Thyroid gland (tissue), 4 donors: Measurements from ENCODE around the gene UST. TPM values are rescaled to one million over a fixed set of nuclear protein-coding genes. Genes with fewer than 3 reads are reported as not detected.
A peak's percentile ranks its signal among the peaks of the same experiment; 100 is the strongest.

Experiments used
- DNase-seq, 2 donors: peaks; one replicate each; pipeline ENCODE4 v3.0.0-alpha.2; 2019
- H3K27ac ChIP-seq, 3 donors: fragments of 200-600 bp; sonication (generic); 1 replicate in 2 of 3; 2 replicates in 1 of 3; pipeline ENCODE4 v1.5.1; 2016 to 2019; ENCODE audit warnings: mild to moderate bottlenecking in 1 of 3, moderate library complexity in 1 of 3
- H3K27me3 ChIP-seq: fragments of 200-600 bp; sonication (generic); one replicate; pipeline ENCODE4 v1.5.1; 2019
- H3K36me3 ChIP-seq, 2 donors: fragments of 200-600 bp; sonication (generic); one replicate each; pipeline ENCODE4 v1.5.1; 2016 to 2019
- H3K4me1 ChIP-seq, 2 donors: fragments of 200-600 bp; sonication (generic); one replicate each; pipeline ENCODE4 v1.5.1; 2017 to 2019
- H3K4me3 ChIP-seq, 3 donors: fragments of 200-600 bp; sonication (generic); replicated peaks in 1 of 3; 1 replicate in 2 of 3; 2 replicates in 1 of 3; pipeline ENCODE4 v1.5.1; 2016; ENCODE audit warnings: mild to moderate bottlenecking in 1 of 3
- H3K9me3 ChIP-seq: fragments of 200-600 bp; sonication (generic); one replicate; pipeline ENCODE4 v1.5.1; 2017
- CTCF ChIP-seq, 6 experiments: fragments of 200-600 bp in 3 of 6; fragments of 450-650 bp in 3 of 6; sonication (generic) in 3 of 6; IDR thresholded peaks; one replicate each; pipeline ENCODE4 v1.5.1; 2016 to 2019; ENCODE audit warnings: antibody characterized with exemption in 6 of 6, mild to moderate bottlenecking in 2 of 6, inconsistent platforms in 1 of 6, moderate library complexity in 1 of 6
- POLR2A ChIP-seq, 2 donors: fragments of 450-650 bp; IDR thresholded peaks; one replicate each; pipeline ENCODE4 v1.6.1; 2017; ENCODE audit warnings: antibody characterized with exemption in 2 of 2, mild to moderate bottlenecking in 2 of 2, moderate library complexity in 1 of 2
- WGBS, 2 donors: methylation state at CpG; one replicate each; pipeline ENCODE4 v1.1.5; 2017; 5-methylcytosine and 5-hydroxymethylcytosine counted together
- intact Hi-C: fragments of 100-400 bp; cut with DNase I; formaldehyde crosslinking; loops from one replicate; pipeline ENCODE4 v1.15.1; 2023
- total RNA-seq, 4 donors: library from RNA; depleted of rRNA; stranded (reverse); fragments of >200 nt; gene quantifications; one replicate each; pipeline ENCODE4 v1.2.3, GENCODE V29; 2016

UST gene
- total RNA-seq, 4 donors from 2014 or later: 73.4 to 91.2 (median 81.4) TPM

DNA sequence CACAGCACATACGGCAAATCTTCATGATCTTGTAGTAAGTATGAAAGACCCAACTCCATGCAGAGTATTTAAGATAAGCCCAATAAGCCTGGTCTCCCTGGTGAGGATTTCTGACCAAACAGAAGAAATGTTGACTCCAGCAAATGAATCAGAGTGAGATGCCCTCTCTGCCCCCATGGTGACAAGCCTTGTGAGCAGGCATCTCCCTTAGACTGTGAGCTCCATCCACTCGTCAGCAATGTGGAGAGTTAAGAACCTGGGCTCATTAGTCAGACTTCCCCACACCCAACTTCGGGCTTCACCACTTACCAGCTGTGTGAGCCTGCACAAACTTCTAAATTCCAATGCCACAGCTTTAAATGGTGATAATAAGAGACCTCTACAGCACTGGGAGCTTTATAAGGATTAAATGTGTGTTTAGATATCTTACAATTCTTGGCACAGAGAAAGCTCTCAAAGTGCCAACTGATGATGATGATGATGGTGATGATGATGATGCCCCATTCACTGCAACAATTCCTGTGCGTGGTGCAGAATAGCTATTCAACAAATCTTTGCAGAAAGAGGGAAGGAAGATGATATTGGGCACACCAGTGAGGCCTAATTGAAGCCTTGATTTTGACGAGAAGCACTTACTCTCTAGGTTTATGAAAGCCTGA is 317.3 kb downstream of the UST start:
- Histone ChIP-seq H3K4me3 (no peak overlapping the region), H3K4me1 (peaks cover 41 to 42% of the 10 kb centered on the region in 2 donors), H3K27me3 (no peaks in the 10 kb centered on the region), H3K27ac (peak overlapping the region in 1 of 3 donors; percentile 53), H3K36me3 (no peaks in the 10 kb centered on the region), H3K9me3 (no peaks in the 10 kb centered on the region)
- WGBS, 2 donors: 79 to 85% methylated on average over 5 of the region's 5 CpGs
- no peak for DNase-seq
- TF ChIP-seq POLR2A (IDR thresholded peaks at IDR 0.05) (no peak), CTCF (IDR thresholded peaks at IDR 0.05) (no peak)
- intact Hi-C loops: no loop called here

- H3K4me3 ChIP-seq: no peak overlapping the region
These were observed 317.8 kb downstream of the UST start for GRCh38 chr6:149064660-149065015.

GRCh38 chr6:149065121-149065520 is 318.3 kb downstream of the UST start:
- WGBS, 2 donors: 80 to 82% methylated on average over 4 of the region's 4 CpGs
- Histone ChIP-seq H3K27me3 (no peaks in the 10 kb centered on the region), H3K27ac (peak overlapping the region in 1 of 3 donors; percentile 53), H3K4me3 (no peak overlapping the region), H3K9me3 (no peaks in the 10 kb centered on the region), H3K36me3 (no peaks in the 10 kb centered on the region), H3K4me1 (peaks cover 38% of the 10 kb centered on the region in 2 donors)
- TF ChIP-seq CTCF (IDR thresholded peaks at IDR 0.05): no peak
- TF ChIP-seq POLR2A (IDR thresholded peaks at IDR 0.05): no peak
- no peak for DNase-seq
- intact Hi-C loops: no loop called here

More at GRCh38 chr6:149064660-149065015, 317.8 kb downstream of the UST start:
- Histone ChIP-seq H3K27ac (peak overlapping the region in 1 of 3 donors; percentile 53), H3K9me3 (no peaks in the 10 kb centered on the region), H3K27me3 (no peaks in the 10 kb centered on the region), H3K4me1 (peaks cover 38 to 41% of the 10 kb centered on the region in 2 donors), H3K36me3 (no peaks in the 10 kb centered on the region)
- 60 to 66% methylated on average over 7 of the region's 7 CpGs for WGBS, 2 donors
- intact Hi-C loops: no loop called here
- no peak for DNase-seq
- TF ChIP-seq CTCF (IDR thresholded peaks at IDR 0.05) (no peak), POLR2A (IDR thresholded peaks at IDR 0.05) (no peak)

DNA sequence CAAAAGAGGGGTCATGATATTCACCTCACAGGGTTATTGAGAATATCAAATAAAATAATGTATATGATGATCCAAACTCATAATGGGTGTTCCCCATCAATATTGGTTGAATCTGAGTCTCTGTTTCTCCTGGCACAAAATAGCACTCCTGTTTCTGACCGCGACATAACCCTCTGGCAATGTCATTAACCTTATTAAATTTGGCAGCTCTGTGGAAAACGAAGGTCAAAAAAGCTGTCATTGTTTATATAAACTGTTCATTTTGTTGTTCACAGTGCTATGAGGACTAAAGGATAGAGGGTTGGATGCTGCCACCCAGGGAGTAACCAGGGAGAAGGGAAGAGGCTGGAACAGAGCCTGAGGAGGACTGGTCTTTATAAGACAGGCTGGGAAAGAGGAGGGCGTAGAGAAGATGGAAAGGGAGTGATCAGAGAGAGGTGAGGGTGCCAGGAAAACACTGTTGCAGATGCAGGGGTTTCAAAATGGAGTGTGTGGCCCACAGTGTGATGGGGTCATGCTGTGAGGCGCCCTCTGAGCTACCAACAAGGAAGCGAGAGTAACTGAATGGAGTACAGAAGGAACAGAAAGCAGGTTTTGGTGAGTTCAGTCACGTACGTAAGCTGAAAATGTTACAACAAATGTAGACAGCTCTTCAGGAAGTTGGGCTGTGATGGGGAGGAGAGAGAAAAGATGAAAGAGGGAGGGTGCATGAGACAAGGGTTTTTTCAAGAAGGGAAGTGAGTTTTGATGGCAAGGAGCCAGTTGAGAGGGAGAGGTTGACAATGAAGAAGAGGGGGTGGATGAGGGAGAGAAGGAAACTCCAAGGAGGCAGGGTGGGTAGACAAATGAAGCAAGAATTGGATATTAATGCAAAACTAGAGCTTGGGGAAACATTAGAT is 319.1 kb downstream of the UST start:
- no peak for DNase-seq
- TF ChIP-seq POLR2A (IDR thresholded peaks at IDR 0.05): no peak
- no peak for TF ChIP-seq CTCF (IDR thresholded peaks at IDR 0.05)
- H3K4me1 ChIP-seq: peaks cover 30 to 31% of the 10 kb centered on the region in 2 donors
- 74 to 80% methylated on average over 8 of the region's 8 CpGs for WGBS, 2 donors
- peak overlapping the region in 1 of 3 donors; percentile 11 for H3K27ac ChIP-seq
- H3K27me3 ChIP-seq: no peaks in the 10 kb centered on the region
- intact Hi-C loops: no loop called here
- no peak overlapping the region for H3K4me3 ChIP-seq
- no peaks in the 10 kb centered on the region for H3K36me3 ChIP-seq
- no peaks in the 10 kb centered on the region for H3K9me3 ChIP-seq

DNA sequence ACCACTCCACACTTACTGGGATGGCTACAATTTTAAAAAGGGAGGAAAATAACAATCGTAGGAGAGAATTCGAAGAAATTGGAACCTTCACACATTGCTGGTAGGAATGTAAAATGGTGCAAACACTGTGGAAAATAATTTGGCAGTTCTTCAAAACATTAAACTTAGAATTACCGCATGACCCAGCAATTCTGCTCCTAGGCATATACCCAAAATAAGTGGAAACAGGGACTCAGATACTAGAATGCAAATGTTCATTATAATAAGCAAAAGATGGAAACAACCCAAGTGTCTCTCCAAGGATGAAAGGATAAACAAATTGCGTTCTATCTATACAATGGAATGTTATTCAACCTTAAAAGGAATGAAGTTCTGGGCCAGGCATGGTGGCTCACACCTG is 325.2 kb downstream of the UST start:
- no peak for DNase-seq
- H3K36me3 ChIP-seq: no peaks in the 10 kb centered on the region
- no peak for TF ChIP-seq POLR2A (IDR thresholded peaks at IDR 0.05)
- no peak for TF ChIP-seq CTCF (IDR thresholded peaks at IDR 0.05)
- no peak overlapping the region for H3K27ac ChIP-seq
- peaks cover under 1 to 18% of the 10 kb centered on the region in 2 donors for H3K4me1 ChIP-seq
- no peak overlapping the region for H3K4me3 ChIP-seq
- H3K9me3 ChIP-seq: no peaks in the 10 kb centered on the region
- H3K27me3 ChIP-seq: no peaks in the 10 kb centered on the region
- WGBS, 2 donors: 96 to 97% methylated on average over 4 of the region's 4 CpGs
- intact Hi-C loops: no loop called here
